Measurements from ENCODE around the gene HS3ST1.

GRCh38 chr4:11355226-11355625 lies 73.5 kb downstream of the HS3ST1 start:
- TF ChIP-seq CTCF (conservative IDR thresholded peaks at IDR 0.05) (no peak), EZH2 (IDR thresholded peaks at IDR 0.05; ENCODE audit: low read depth) (no peak)
